Measurements from ENCODE around the gene DPF3.

DNA sequence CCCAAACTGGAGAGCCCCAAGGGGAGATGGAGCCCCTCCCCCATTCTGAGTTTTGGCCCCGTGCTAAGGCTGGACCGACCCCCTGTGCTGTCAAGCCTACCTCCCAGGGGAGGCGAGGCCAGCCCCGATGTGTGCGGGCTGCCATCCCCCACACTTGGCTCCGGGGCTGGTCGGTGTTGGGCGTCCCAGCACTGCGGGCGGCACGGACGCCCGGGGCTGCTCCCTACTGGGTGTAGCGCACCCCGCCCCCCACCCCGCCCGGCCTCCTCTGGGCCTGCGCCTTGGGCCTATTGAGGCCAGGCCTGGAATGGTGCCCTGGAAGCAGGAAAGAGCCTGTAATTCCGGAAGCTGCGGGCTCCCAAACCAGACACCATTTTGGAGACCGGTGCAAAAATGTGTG, 35.0 kb upstream of the DPF3 start:
- TF ChIP-seq FOXJ3 (CRISPR knock-in tag; IDR thresholded peaks at IDR 0.05; ENCODE audit: borderline replicate concordance) = no peak
- TF ChIP-seq, protein P1, sequence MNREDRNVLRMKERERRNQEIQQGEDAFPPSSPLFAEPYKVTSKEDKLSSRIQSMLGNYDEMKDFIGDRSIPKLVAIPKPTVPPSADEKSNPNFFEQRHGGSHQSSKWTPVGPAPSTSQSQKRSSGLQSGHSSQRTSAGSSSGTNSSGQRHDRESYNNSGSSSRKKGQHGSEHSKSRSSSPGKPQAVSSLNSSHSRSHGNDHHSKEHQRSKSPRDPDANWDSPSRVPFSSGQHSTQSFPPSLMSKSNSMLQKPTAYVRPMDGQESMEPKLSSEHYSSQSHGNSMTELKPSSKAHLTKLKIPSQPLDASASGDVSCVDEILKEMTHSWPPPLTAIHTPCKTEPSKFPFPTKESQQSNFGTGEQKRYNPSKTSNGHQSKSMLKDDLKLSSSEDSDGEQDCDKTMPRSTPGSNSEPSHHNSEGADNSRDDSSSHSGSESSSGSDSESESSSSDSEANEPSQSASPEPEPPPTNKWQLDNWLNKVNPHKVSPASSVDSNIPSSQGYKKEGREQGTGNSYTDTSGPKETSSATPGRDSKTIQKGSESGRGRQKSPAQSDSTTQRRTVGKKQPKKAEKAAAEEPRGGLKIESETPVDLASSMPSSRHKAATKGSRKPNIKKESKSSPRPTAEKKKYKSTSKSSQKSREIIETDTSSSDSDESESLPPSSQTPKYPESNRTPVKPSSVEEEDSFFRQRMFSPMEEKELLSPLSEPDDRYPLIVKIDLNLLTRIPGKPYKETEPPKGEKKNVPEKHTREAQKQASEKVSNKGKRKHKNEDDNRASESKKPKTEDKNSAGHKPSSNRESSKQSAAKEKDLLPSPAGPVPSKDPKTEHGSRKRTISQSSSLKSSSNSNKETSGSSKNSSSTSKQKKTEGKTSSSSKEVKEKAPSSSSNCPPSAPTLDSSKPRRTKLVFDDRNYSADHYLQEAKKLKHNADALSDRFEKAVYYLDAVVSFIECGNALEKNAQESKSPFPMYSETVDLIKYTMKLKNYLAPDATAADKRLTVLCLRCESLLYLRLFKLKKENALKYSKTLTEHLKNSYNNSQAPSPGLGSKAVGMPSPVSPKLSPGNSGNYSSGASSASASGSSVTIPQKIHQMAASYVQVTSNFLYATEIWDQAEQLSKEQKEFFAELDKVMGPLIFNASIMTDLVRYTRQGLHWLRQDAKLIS (CRISPR knock-in tag; IDR thresholded peaks at IDR 0.05; ENCODE audit: borderline replicate concordance) = no peak
- TF ChIP-seq, protein P2, sequence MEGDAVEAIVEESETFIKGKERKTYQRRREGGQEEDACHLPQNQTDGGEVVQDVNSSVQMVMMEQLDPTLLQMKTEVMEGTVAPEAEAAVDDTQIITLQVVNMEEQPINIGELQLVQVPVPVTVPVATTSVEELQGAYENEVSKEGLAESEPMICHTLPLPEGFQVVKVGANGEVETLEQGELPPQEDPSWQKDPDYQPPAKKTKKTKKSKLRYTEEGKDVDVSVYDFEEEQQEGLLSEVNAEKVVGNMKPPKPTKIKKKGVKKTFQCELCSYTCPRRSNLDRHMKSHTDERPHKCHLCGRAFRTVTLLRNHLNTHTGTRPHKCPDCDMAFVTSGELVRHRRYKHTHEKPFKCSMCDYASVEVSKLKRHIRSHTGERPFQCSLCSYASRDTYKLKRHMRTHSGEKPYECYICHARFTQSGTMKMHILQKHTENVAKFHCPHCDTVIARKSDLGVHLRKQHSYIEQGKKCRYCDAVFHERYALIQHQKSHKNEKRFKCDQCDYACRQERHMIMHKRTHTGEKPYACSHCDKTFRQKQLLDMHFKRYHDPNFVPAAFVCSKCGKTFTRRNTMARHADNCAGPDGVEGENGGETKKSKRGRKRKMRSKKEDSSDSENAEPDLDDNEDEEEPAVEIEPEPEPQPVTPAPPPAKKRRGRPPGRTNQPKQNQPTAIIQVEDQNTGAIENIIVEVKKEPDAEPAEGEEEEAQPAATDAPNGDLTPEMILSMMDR (IDR thresholded peaks at IDR 0.05) = no peak
- no peak for TF ChIP-seq JUN (CRISPR knock-in tag; IDR thresholded peaks at IDR 0.05)
- TF ChIP-seq ZNF671 (CRISPR knock-in tag; IDR thresholded peaks at IDR 0.05) = no peak
- TF ChIP-seq USF2 (CRISPR knock-in tag; IDR thresholded peaks at IDR 0.05) = no peak
- TF ChIP-seq ESRRA (CRISPR knock-in tag; IDR thresholded peaks at IDR 0.05; ENCODE audit: borderline replicate concordance) = no peak
- TF ChIP-seq, protein P3, sequence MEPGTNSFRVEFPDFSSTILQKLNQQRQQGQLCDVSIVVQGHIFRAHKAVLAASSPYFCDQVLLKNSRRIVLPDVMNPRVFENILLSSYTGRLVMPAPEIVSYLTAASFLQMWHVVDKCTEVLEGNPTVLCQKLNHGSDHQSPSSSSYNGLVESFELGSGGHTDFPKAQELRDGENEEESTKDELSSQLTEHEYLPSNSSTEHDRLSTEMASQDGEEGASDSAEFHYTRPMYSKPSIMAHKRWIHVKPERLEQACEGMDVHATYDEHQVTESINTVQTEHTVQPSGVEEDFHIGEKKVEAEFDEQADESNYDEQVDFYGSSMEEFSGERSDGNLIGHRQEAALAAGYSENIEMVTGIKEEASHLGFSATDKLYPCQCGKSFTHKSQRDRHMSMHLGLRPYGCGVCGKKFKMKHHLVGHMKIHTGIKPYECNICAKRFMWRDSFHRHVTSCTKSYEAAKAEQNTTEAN (CRISPR knock-in tag; IDR thresholded peaks at IDR 0.05) = no peak
- TF ChIP-seq, protein P4, sequence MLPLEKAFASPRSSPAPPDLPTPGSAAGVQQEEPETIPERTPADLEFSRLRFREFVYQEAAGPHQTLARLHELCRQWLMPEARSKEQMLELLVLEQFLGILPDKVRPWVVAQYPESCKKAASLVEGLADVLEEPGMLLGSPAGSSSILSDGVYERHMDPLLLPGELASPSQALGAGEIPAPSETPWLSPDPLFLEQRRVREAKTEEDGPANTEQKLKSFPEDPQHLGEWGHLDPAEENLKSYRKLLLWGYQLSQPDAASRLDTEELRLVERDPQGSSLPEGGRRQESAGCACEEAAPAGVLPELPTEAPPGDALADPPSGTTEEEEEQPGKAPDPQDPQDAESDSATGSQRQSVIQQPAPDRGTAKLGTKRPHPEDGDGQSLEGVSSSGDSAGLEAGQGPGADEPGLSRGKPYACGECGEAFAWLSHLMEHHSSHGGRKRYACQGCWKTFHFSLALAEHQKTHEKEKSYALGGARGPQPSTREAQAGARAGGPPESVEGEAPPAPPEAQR (CRISPR knock-in tag; IDR thresholded peaks at IDR 0.05) = no peak
- TF ChIP-seq, protein P5, sequence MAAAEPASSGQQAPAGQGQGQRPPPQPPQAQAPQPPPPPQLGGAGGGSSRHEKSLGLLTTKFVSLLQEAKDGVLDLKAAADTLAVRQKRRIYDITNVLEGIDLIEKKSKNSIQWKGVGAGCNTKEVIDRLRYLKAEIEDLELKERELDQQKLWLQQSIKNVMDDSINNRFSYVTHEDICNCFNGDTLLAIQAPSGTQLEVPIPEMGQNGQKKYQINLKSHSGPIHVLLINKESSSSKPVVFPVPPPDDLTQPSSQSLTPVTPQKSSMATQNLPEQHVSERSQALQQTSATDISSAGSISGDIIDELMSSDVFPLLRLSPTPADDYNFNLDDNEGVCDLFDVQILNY (CRISPR knock-in tag; IDR thresholded peaks at IDR 0.05) = no peak
- no peak for TF ChIP-seq MLX (CRISPR knock-in tag; IDR thresholded peaks at IDR 0.05)
- TF ChIP-seq SP1 (CRISPR knock-in tag; conservative IDR thresholded peaks at IDR 0.05) = no peak
